ENCODE measurements around the gene FGFR1OP2. TPM values are rescaled to one million over a fixed set of nuclear protein-coding genes. Genes with fewer than 3 reads are reported as not detected.

The FGFR1OP2 gene
- total RNA-seq, result 36.7 and 48.4 TPM in 2 replicates

GRCh38 chr12:26937863-26938700 lies at the start of gene FGFR1OP2, which contains the start of gene INTS13:
FGFR1OP2 (plus strand) TSS chr12:26938470; CDS start chr12:26954159, 15,689 bp downstream.
INTS13 (minus strand) TSS chr12:26937981; CDS start chr12:26936803, 1,178 bp downstream.

GRCh38 chr12:27014085-27014858 lies 76.0 kb downstream of the FGFR1OP2 start, which contains the start of gene TM7SF3:
TM7SF3 (minus strand) TSS chr12:27014384; CDS start chr12:27014168, 216 bp downstream.

Other genes with a start within 250 kb of the FGFR1OP2 start
- 6.6 and 13.3 TPM in 2 replicates for gene ITPR2, start 105.3 kb upstream of the FGFR1OP2 start, total RNA-seq
- gene INTS13, start 489 bp upstream of the FGFR1OP2 start, total RNA-seq, result 44.6 and 48.8 TPM in 2 replicates
- gene TM7SF3, start 75.9 kb downstream of the FGFR1OP2 start, total RNA-seq, result 314 and 413 TPM in 2 replicates
- 42.9 and 69.5 TPM in 2 replicates for gene MED21, start 84.1 kb downstream of the FGFR1OP2 start, total RNA-seq
- not detected in 2 replicates for gene C12orf71, start 144.1 kb downstream of the FGFR1OP2 start, total RNA-seq